Testis (tissue), 2 donors: ENCODE data around the gene TACR1.

Experiments
- POLR2A ChIP-seq: fragments of 450-650 bp; IDR thresholded peaks from one replicate; pipeline ENCODE4 v1.6.1; 2017; ENCODE audit warnings: antibody characterized with exemption, mild to moderate bottlenecking, moderate library complexity
- TF ChIP-seq, protein P1 (sequence below), 3 experiments: fragments of 450-650 bp in 2 of 3; fragments of 200-600 bp in 1 of 3; sonication (generic) in 1 of 3; IDR thresholded peaks; one replicate each; pipeline ENCODE4 v1.5.1; 2016 to 2019; ENCODE audit warnings: antibody characterized with exemption in 3 of 3, mild to moderate bottlenecking in 2 of 3, moderate library complexity in 1 of 3

DNA sequence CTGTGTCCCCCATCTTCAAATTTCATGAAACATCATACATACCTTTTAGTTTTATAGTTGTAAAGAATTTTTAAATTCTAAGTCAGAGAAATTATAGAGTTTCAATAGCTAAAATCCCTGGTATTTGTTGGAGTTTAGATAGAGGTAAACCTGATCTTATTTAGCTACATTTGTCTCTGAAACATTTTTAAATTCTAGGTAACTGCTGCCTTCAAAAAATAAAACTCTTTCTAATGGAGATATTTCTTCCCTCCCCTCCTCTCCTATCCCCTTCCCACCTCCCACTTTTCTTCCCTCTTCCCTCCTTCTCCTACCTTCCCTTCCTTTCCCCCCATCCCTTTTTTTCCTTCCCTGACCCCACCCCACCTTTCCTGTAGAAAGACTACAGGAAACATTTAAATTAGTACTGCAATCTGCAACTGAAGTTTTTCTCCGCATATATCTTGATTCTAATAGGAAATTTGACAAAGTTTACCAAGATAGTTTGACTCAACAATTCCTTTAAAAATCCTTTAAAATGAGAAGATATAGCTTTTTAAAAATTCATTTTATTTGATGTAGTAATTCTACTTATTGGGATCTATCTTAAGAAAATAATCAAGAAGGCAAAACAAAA, 4.1 kb downstream of the TACR1 start:
- TF ChIP-seq, protein P1, sequence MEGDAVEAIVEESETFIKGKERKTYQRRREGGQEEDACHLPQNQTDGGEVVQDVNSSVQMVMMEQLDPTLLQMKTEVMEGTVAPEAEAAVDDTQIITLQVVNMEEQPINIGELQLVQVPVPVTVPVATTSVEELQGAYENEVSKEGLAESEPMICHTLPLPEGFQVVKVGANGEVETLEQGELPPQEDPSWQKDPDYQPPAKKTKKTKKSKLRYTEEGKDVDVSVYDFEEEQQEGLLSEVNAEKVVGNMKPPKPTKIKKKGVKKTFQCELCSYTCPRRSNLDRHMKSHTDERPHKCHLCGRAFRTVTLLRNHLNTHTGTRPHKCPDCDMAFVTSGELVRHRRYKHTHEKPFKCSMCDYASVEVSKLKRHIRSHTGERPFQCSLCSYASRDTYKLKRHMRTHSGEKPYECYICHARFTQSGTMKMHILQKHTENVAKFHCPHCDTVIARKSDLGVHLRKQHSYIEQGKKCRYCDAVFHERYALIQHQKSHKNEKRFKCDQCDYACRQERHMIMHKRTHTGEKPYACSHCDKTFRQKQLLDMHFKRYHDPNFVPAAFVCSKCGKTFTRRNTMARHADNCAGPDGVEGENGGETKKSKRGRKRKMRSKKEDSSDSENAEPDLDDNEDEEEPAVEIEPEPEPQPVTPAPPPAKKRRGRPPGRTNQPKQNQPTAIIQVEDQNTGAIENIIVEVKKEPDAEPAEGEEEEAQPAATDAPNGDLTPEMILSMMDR (IDR thresholded peaks at IDR 0.05) = no peak
- TF ChIP-seq POLR2A = no peak
